GM19240 (cell line): ENCODE measurements around the gene PDX1.

Source experiments
- DNase-seq: peaks from one replicate; pipeline ENCODE4 v3.0.0; 2011; ENCODE audit warnings: low spot score; ENCODE audit not compliant: insufficient read length

Gene PDX1

DNA sequence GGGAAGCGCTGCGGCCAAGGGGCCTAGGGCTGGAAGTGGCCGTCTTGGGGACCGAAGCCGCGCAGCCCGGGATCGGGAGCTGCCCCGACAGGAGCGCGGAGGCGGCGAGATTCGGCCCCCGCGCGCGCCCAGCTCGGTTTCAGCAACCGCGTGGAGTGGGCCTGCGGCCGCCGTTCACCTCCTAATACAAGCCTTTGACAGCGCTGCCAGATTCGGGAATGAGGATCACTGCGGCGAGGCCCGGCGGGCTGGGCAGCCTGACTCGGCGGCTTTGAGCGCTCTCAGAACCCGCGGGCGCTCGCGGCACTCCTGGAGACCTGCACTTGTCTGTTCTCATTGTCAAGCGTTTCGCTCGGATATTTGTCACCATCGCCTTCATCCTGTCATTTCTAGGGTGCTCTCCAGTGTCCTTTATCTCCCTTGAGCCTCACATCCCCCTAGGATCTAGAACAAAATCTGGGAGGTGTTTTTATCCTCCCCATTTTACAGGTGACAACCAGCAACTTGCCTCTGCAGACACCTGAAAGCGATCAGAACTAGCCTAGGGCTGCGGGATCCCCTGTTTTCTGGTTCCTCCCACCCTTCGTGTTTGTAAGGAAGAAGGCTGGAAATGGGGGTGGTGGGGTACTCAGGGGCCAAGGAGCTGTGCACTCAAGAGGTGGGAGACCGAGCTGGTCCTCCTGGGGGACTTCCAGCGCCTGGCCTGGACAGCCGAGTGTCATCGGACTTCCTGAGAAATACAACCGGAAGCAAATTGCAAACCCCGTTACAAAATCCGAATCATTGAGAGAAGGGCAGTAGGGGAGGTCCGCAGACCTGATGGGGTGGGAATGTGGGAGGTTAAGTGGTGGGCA lies 50.8 kb downstream of the PDX1 start:
- no peak for DNase-seq

DNA sequence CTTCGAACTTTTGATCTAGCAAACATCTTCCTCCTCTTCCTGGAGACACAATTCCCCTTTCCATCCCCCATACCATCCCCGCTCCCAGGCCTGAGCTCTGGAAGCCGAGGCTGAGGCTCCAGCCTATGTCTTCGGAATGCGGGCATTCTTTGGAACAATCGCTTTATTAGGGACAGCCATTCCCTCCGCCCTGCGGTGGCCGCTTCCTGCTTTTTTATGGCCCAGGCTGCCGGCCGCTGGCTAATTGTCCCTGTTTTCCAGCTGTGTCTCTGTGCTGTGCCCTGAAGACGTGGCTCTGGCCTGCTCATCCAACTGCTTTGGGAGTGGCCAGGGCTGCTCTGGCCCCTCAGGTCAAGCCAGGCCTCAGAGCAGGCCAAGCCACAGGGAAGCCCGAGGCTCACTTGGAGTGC lies 51.4 kb downstream of the PDX1 start:
- DNase-seq: no peak

DNA sequence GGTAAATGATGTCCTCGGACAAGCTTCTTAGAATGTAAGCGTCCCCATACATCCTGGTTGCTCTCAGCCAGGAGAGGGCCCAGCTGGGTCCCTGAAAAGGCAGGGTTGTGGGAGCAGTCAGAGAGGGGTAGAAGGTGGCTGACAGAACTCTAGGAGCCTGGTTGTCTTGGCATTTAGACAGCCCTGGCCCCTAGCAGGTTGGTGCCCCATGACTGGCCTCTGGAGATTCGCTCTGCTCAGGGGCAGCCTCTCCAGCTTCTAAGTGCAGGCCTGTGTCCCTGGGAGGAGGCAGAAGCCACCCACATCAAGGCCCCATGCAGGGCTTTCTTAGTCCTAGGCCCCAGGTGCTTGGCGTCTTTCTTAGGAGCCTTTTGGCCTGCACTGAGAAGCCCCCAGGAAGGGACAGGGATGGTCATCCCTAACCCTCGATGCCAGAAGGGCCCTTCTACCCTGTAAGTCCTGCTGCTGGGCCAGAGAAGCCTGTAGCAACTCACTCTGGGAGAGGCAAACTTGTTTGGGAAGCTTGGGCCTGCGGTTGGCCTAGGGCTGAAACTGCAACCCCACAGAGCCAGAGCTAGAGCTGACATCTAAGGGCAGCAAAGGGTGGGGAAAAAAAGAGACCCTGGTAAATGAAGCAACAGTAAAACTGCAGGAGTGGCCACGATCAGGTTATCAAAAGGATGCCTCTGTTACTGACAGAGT lies 52.1 kb downstream of the PDX1 start:
- DNase-seq: no peak

DNA sequence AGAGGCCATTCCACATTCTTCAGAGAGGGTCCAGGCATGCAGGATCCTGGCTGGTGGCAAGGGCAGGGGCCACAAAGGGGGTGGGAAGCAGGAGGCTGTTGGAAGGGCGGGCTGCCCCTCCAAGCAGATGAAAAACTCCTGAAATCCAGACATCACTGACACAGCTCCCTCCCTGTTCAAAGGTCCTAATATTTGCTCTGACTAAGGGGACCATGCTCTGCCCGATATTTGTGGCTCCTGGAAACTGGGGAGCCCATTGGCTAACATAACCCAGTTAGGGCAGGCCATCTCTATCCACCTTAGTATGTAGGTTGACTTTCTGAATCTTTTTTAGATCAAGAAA lies 52.6 kb downstream of the PDX1 start:
- no peak for DNase-seq

DNA sequence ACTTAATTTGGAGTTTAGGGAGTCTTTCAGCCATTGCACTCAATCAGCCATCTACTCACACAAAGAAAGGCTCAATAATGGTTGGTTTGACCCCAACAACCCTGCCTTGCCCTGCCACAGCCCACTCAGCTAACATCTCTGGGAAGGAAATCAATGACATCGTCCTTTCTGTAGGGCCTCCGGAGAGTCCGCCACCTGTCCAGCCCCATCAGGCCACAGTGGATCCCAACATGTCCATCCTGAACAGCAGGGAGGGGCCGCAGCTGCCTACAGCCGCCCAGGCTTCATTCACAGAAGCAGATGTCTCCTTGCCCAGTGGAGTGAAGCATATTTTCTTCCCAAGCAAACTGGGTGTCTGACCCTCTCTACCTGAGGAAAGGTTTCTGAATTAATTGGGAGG lies 53.5 kb downstream of the PDX1 start:
- DNase-seq: no peak

DNA sequence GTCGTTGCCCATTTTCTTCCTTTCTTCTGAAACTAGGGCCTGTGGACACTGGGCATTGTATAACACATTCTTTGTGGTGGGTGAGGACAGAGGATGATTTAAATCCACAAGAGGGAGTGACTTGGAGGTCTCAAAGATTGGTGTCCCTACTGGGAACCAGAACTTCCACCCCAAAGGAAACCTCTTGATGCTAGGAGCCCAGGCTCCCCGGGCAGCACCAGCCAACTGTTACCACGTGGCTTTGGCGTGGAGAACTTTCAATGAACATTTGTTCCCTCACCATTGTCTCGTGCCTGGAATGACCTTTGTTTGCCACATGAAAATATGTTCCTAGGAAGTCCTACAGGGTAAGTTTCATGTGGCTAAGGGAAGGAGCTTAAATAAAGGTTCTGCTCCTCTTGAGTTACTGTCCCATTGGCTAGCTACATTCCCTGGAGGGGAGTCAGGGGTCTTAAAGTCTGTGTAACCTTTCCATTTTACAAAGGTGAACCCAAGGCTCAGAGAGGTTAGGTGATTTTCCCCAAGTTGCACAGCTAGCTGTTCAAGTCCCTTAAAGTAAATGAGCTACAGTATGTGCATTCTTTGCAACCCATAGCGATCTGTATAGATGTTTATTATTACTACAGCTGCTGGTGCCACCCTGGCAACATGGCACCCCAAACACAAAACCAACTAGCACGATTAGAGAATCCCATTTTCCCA lies 54.3 kb downstream of the PDX1 start:
- no peak for DNase-seq
